ENCODE measurements around the gene ABHD4.
A peak's percentile ranks its signal among the peaks of the same experiment; 100 is the strongest.
"Not testable (repeated sequence)": the region's sequence is repeated elsewhere in the genome, so short reads cannot be mapped to it uniquely, and the experiment has no call there.

Gene ABHD4

DNA sequence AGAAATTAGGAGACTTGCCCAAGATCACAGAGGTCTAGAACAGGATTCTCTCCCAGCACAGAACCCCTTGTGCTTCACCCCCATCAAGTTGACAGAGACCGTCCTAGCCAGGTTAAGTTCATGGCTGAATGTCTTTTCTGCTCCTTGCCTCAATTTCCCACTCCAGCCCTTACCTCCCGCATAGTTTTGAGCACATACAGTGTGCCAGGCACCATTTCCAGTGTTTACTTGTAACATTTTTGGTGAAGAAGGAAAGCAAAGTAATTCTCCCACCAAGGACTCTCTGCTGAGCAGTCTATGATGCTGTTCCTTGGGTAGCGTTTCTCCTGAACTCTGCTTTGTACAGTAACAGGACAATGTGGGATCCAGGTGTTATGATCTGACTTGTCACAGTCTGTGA lies 1.2 kb downstream of the ABHD4 start:
- no peak overlapping the region for H3K9ac ChIP-seq (ENCODE audit: low read length)
- H3K4me1 ChIP-seq (ENCODE audit: control insufficient read depth, insufficient read depth, low read length), result peaks cover 8% of the 10 kb centered on the region
- H3K36me3 ChIP-seq (ENCODE audit: control insufficient read depth, insufficient read depth, low read length), result peaks cover 15% of the 10 kb centered on the region
- no peaks in the 10 kb centered on the region for H3K27me3 ChIP-seq (ENCODE audit: control insufficient read depth, insufficient read depth, low read length)
- peak overlapping the region; percentile 26 for H3K27ac ChIP-seq (ENCODE audit: low read depth, low read length)
- peak overlapping the region; percentile 49 for H3K4me3 ChIP-seq (ENCODE audit: low read length)

- no peaks in the 10 kb centered on the region for H3K27me3 ChIP-seq (ENCODE audit: control insufficient read depth, insufficient read depth, low read length)
- no peak overlapping the region for H3K27ac ChIP-seq (ENCODE audit: low read depth, low read length)
- no peak overlapping the region for H3K9ac ChIP-seq (ENCODE audit: low read length)
- peaks cover 8% of the 10 kb centered on the region for H3K4me1 ChIP-seq (ENCODE audit: control insufficient read depth, insufficient read depth, low read length)
- peaks cover 15% of the 10 kb centered on the region for H3K36me3 ChIP-seq (ENCODE audit: control insufficient read depth, insufficient read depth, low read length)
- no peak overlapping the region for H3K4me3 ChIP-seq (ENCODE audit: low read length)
Measured at GRCh38 chr14:22600027-22600426, 1.9 kb downstream of the ABHD4 start.

DNA sequence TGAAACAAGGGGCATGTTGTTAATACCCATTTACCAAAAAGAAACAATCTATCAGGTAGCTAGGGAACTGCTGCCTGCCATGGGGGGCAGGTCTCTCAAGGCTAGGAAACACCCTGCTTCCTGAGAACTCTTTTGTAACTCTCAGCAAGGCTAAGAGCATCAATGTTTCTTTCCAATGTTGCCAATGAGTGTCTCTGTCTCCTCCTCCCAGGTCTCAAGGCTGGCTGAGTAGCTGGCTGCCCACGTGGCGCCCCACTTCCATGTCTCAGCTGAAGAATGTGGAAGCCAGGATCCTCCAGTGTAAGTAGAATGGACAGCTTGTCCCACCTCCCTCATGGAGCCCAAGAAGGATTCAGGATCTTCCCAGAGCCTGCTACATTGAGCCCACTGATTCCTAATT lies 3.4 kb downstream of the ABHD4 start:
- Histone ChIP-seq H3K27ac (ENCODE audit: low read depth, low read length) (no peak overlapping the region), H3K4me1 (ENCODE audit: control insufficient read depth, insufficient read depth, low read length) (peaks cover 8% of the 10 kb centered on the region), H3K27me3 (ENCODE audit: control insufficient read depth, insufficient read depth, low read length) (no peaks in the 10 kb centered on the region), H3K9ac (ENCODE audit: low read length) (no peak overlapping the region), H3K36me3 (ENCODE audit: control insufficient read depth, insufficient read depth, low read length) (peaks cover 23% of the 10 kb centered on the region), H3K4me3 (ENCODE audit: low read length) (no peak overlapping the region)

GRCh38 chr14:22601996-22602395 lies 3.9 kb downstream of the ABHD4 start:
- H3K9ac ChIP-seq (ENCODE audit: low read length), result no peak overlapping the region
- peaks cover 23% of the 10 kb centered on the region for H3K36me3 ChIP-seq (ENCODE audit: control insufficient read depth, insufficient read depth, low read length)
- no peak overlapping the region for H3K4me3 ChIP-seq (ENCODE audit: low read length)
- H3K27me3 ChIP-seq (ENCODE audit: control insufficient read depth, insufficient read depth, low read length), result no peaks in the 10 kb centered on the region
- no peak overlapping the region for H3K27ac ChIP-seq (ENCODE audit: low read depth, low read length)
- H3K4me1 ChIP-seq (ENCODE audit: control insufficient read depth, insufficient read depth, low read length), result peaks cover 8% of the 10 kb centered on the region

GRCh38 chr14:22602862-22603261 lies 4.8 kb downstream of the ABHD4 start:
- H3K4me3 ChIP-seq (ENCODE audit: low read length), result no peak overlapping the region
- H3K27ac ChIP-seq (ENCODE audit: low read depth, low read length), result no peak overlapping the region
- H3K9ac ChIP-seq (ENCODE audit: low read length), result no peak overlapping the region
- peaks cover 8% of the 10 kb centered on the region for H3K4me1 ChIP-seq (ENCODE audit: control insufficient read depth, insufficient read depth, low read length)
- no peaks in the 10 kb centered on the region for H3K27me3 ChIP-seq (ENCODE audit: control insufficient read depth, insufficient read depth, low read length)
- H3K36me3 ChIP-seq (ENCODE audit: control insufficient read depth, insufficient read depth, low read length), result peaks cover 27% of the 10 kb centered on the region

DNA sequence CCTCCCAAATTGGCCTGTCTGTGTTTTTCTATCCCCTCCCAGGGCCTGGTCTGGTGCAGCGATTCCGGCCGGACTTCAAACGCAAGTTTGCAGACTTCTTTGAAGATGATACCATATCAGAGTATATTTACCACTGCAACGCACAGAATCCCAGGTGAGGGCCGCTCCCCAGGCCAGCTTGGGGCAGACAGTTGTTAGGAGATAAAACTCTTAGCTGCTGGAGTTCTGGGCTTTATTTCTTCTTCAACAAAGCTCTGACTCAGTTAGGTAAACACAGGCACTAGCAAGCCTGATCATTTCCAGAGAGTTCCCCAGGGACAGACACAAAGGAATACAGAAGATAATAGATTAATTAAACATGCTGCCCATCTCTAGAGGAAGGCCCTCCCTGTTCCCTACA lies 8.3 kb downstream of the ABHD4 start:
- H3K9ac ChIP-seq (ENCODE audit: low read length), result no peak overlapping the region
- peaks cover 41% of the 10 kb centered on the region for H3K36me3 ChIP-seq (ENCODE audit: control insufficient read depth, insufficient read depth, low read length)
- no peak overlapping the region for H3K27ac ChIP-seq (ENCODE audit: low read depth, low read length)
- H3K4me3 ChIP-seq (ENCODE audit: low read length), result no peak overlapping the region
- H3K4me1 ChIP-seq (ENCODE audit: control insufficient read depth, insufficient read depth, low read length), result no peaks in the 10 kb centered on the region
- no peaks in the 10 kb centered on the region for H3K27me3 ChIP-seq (ENCODE audit: control insufficient read depth, insufficient read depth, low read length)

DNA sequence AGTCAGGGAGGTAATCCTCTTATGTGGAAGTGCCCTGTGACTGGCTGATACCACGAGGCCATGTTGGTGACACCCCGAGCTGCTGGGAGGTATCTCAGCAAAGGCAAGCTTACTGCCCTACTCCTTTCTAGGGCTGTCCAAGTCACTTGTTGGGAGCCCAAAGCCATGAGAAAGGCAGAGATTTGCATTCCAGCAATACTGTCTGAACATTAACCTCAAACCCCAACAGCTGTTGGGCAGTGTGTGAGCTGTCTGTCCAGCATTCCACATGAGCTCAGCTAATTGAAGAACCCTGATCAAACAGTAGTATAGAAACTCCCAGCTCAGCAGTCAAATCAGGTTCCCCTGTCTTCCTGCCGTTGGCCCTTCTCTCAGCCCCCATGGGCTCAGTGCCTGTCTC lies 9.2 kb downstream of the ABHD4 start:
- Histone ChIP-seq H3K9ac (ENCODE audit: low read length) (no peak overlapping the region), H3K27ac (ENCODE audit: low read depth, low read length) (no peak overlapping the region), H3K4me1 (ENCODE audit: control insufficient read depth, insufficient read depth, low read length) (no peaks in the 10 kb centered on the region), H3K4me3 (ENCODE audit: low read length) (no peak overlapping the region), H3K27me3 (ENCODE audit: control insufficient read depth, insufficient read depth, low read length) (no peaks in the 10 kb centered on the region), H3K36me3 (ENCODE audit: control insufficient read depth, insufficient read depth, low read length) (peaks cover 41% of the 10 kb centered on the region)

DNA sequence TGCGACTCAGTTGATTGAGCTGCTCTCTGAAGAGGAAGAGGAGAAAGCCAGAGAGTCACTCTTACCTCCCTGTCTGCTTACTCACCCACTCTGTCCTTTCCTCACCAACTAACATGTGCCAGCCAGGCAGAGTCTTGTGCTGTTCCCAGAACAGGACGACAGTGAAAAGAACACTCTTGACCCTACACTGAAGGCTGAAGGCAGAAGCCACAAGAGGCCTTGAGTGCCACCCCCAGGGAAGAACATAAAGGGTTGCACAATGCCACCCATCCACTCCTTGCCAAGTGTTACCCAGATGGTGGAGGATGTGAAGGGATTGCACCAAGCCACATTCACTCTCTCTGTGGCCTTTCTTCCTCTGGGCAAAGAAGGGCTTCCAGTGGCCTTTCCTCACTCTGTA lies 12.8 kb downstream of the ABHD4 start:
- no peak overlapping the region for H3K4me3 ChIP-seq (ENCODE audit: low read length)
- peaks cover 7% of the 10 kb centered on the region for H3K4me1 ChIP-seq (ENCODE audit: control insufficient read depth, insufficient read depth, low read length)
- H3K9ac ChIP-seq (ENCODE audit: low read length), result no peak overlapping the region
- H3K27me3 ChIP-seq (ENCODE audit: control insufficient read depth, insufficient read depth, low read length), result no peaks in the 10 kb centered on the region
- peaks cover 22% of the 10 kb centered on the region for H3K36me3 ChIP-seq (ENCODE audit: control insufficient read depth, insufficient read depth, low read length)
- H3K27ac ChIP-seq (ENCODE audit: low read depth, low read length), result no peak overlapping the region

DNA sequence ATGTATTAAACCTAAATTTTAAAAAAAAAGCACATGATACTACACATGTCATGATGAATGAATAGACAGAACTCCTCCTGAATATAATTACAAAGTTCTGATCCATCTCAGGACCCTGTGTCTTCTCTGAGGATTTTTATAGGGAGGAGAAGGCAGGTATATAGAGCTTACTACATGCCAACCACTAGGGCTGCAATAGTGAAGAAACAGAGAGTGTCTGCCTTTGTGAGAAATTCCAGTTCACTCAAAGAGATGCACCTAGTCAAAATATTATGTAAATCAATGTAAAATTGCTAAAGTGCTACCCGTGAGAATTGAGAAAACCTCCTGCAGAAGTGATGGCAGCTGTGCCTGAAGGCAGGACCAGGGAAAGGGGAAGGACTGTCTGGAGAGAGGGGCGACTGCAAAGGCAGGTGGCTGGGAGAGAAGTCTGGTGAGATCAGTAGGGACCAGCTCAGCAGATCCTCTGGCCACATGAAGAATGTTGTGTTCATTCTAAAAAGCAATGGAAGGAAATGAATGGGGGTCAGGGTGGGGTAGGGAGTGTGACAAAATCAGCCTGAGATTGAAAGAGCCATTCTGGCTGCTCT lies 15.1 kb downstream of the ABHD4 start:
- no peaks in the 10 kb centered on the region for H3K27me3 ChIP-seq (ENCODE audit: control insufficient read depth, insufficient read depth, low read length)
- H3K36me3 ChIP-seq (ENCODE audit: control insufficient read depth, insufficient read depth, low read length), result peaks cover 16% of the 10 kb centered on the region
- no peak overlapping the region for H3K4me3 ChIP-seq (ENCODE audit: low read length)
- H3K27ac ChIP-seq (ENCODE audit: low read depth, low read length), result no peak overlapping the region
- H3K4me1 ChIP-seq (ENCODE audit: control insufficient read depth, insufficient read depth, low read length), result peaks cover 7% of the 10 kb centered on the region
- no peak overlapping the region for H3K9ac ChIP-seq (ENCODE audit: low read length)

- Histone ChIP-seq H3K4me1 (ENCODE audit: control insufficient read depth, insufficient read depth, low read length) (peaks cover 7% of the 10 kb centered on the region), H3K9ac (ENCODE audit: low read length) (no peak overlapping the region), H3K4me3 (ENCODE audit: low read length) (no peak overlapping the region), H3K27me3 (ENCODE audit: control insufficient read depth, insufficient read depth, low read length) (no peaks in the 10 kb centered on the region), H3K36me3 (ENCODE audit: control insufficient read depth, insufficient read depth, low read length) (peaks cover 14% of the 10 kb centered on the region), H3K27ac (ENCODE audit: low read depth, low read length) (no peak overlapping the region)
Measured at GRCh38 chr14:22613736-22614239, 15.7 kb downstream of the ABHD4 start.

DNA sequence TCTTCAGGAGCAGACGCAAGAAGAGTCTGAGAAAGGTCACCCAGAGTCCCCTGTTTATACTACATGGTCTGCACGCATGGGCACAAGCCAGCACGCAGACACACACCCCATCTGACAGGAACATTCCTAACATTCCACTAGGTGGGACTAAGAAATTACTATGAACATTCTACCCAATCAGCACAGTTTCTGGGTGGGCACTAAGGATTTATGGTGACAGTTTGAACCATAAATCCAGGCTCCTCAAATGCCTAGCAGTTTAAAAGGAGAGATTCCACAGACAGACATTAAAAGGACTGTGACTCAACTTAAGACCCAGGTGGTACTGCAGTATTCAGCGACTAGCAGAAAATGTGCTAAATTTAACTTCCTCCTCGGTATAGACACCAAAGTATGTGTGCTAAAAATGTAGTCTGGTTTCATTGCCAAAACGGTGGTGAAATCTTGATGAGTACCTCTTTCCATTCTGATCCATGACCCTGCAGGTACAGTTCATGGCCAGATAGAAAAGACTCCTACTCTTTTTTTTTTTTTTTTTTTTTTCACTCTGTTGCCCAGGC lies 16.2 kb downstream of the ABHD4 start:
- H3K27me3 ChIP-seq (ENCODE audit: control insufficient read depth, insufficient read depth, low read length), result no peaks in the 10 kb centered on the region
- H3K9ac ChIP-seq (ENCODE audit: low read length), result no peak overlapping the region
- peaks cover 14% of the 10 kb centered on the region for H3K36me3 ChIP-seq (ENCODE audit: control insufficient read depth, insufficient read depth, low read length)
- H3K4me3 ChIP-seq (ENCODE audit: low read length), result no peak overlapping the region
- peaks cover 7% of the 10 kb centered on the region for H3K4me1 ChIP-seq (ENCODE audit: control insufficient read depth, insufficient read depth, low read length)
- H3K27ac ChIP-seq (ENCODE audit: low read depth, low read length), result no peak overlapping the region

DNA sequence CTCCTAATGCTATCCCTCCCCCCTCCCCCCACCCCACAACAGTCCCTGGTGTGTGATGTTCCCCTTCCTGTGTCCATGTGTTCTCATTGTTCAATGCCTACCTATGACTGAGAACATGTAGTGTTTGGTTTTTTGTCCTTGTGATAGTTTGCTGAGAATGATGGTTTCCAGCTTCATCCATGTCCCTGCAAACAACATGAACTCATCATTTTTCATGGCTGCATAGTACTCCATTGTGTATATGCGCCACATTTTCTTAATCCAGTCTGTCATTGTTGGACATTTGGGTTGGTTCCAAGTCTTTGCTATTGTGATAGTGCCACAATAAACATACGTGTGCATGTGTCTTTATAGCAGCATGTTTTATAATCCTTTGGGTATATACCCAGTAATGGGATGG lies 17.7 kb downstream of the ABHD4 start:
- H3K9ac ChIP-seq (ENCODE audit: low read length); H3K4me3 ChIP-seq (ENCODE audit: low read length); H3K27me3 ChIP-seq (ENCODE audit: control insufficient read depth, insufficient read depth, low read length); H3K36me3 ChIP-seq (ENCODE audit: control insufficient read depth, insufficient read depth, low read length); H3K4me1 ChIP-seq (ENCODE audit: control insufficient read depth, insufficient read depth, low read length); H3K27ac ChIP-seq (ENCODE audit: low read depth, low read length): not testable (repeated sequence)

GRCh38 chr14:22622255-22622654 lies 24.2 kb downstream of the ABHD4 start:
- H3K9ac ChIP-seq (ENCODE audit: low read length), result no peak overlapping the region
- no peak overlapping the region for H3K27ac ChIP-seq (ENCODE audit: low read depth, low read length)
- no peaks in the 10 kb centered on the region for H3K27me3 ChIP-seq (ENCODE audit: control insufficient read depth, insufficient read depth, low read length)
- no peaks in the 10 kb centered on the region for H3K4me1 ChIP-seq (ENCODE audit: control insufficient read depth, insufficient read depth, low read length)
- no peaks in the 10 kb centered on the region for H3K36me3 ChIP-seq (ENCODE audit: control insufficient read depth, insufficient read depth, low read length)
- H3K4me3 ChIP-seq (ENCODE audit: low read length), result no peak overlapping the region
